Nephron (organoid): ENCODE data around the gene CSNK1E.

Experiments
- H3K27ac Mint-ChIP-seq, 3 experiments: 2 replicates each; pipeline ENCODE4 v1.8.0; 2020; ENCODE audit warnings: mixed read lengths in 3 of 3, mild to moderate bottlenecking in 2 of 3, moderate library complexity in 1 of 3
- H3K27me3 Mint-ChIP-seq: 2 replicates; pipeline ENCODE4 v1.8.0; 2021; ENCODE audit warnings: low read depth, mild to moderate bottlenecking, moderate library complexity, mixed read lengths
- H3K36me3 Mint-ChIP-seq: 2 replicates; pipeline ENCODE4 v1.8.0; 2020; ENCODE audit warnings: low read depth, mixed read lengths
- H3K4me1 Mint-ChIP-seq: 2 replicates; pipeline ENCODE4 v1.8.0; 2020; ENCODE audit warnings: mixed read lengths
- H3K4me3 Mint-ChIP-seq, 3 experiments: 2 replicates each; pipeline ENCODE4 v1.8.0; 2020; ENCODE audit warnings: mild to moderate bottlenecking in 3 of 3, mixed read lengths in 3 of 3, moderate library complexity in 2 of 3
- H3K9me3 Mint-ChIP-seq: 2 replicates; pipeline ENCODE4 v1.8.0; 2020; ENCODE audit warnings: mixed read lengths
- TF ChIP-seq, protein P1 (sequence below), 3 experiments: fragments of 200-600 bp; sonication (generic); IDR thresholded peaks; one replicate each; pipeline ENCODE4 v1.5.0; 2021; ENCODE audit warnings: antibody characterized with exemption in 3 of 3; ENCODE audit not compliant: unreplicated experiment in 3 of 3

Gene CSNK1E

DNA sequence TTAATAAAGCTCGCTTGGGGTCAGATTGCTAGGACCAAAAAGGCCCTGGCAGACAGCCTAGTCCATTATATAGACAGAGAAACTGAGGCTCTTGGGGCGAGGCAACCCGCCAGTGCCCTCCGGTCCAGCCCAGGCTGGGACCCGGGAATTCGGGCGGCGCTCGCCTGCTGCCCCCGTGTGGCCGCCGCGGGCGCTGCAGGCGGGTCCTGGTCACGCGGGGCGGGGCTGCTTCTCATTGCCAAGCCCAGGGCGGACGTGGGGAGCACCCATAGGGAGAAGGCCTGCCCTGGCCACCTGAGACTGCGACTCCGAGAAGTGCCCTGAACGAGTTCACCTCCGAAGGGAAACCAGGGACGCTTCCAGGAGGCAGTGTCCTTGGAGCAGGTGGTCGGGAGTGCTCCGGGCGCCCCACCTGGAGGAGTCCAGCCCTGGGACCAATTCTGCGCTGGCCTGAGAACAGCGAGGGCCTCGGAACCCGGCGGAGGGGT is 36.0 kb upstream of the CSNK1E start:
- TF ChIP-seq, protein P1, sequence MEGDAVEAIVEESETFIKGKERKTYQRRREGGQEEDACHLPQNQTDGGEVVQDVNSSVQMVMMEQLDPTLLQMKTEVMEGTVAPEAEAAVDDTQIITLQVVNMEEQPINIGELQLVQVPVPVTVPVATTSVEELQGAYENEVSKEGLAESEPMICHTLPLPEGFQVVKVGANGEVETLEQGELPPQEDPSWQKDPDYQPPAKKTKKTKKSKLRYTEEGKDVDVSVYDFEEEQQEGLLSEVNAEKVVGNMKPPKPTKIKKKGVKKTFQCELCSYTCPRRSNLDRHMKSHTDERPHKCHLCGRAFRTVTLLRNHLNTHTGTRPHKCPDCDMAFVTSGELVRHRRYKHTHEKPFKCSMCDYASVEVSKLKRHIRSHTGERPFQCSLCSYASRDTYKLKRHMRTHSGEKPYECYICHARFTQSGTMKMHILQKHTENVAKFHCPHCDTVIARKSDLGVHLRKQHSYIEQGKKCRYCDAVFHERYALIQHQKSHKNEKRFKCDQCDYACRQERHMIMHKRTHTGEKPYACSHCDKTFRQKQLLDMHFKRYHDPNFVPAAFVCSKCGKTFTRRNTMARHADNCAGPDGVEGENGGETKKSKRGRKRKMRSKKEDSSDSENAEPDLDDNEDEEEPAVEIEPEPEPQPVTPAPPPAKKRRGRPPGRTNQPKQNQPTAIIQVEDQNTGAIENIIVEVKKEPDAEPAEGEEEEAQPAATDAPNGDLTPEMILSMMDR (IDR thresholded peaks at IDR 0.05; ENCODE audit: unreplicated experiment in 3 of 3): peak; percentile 92 to 97 (median 96)
- Mint-ChIP-seq H3K4me1 (peaks cover 1% of the 10 kb centered on the region), H3K9me3 (no peaks in the 10 kb centered on the region)

DNA sequence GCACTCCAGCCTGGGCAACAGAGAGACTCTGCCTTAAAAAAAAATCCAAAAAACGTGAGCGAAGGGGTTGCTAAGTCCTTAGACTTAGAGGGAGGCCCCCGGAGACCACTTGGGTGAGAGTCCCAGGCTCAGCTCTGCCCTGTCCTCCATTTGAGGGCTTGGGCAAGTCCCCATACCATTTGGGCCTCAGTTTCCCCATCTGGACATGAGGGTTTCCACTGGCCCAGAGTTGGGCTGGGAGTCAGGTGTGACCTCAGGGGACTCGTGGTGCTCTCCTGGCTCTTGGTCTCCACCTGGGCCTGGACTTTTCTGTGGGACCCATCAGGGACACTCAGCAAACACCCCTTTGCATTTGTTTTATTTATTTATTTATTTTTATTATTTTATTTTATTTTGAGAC is 35.2 kb upstream of the CSNK1E start:
- no peaks in the 10 kb centered on the region for H3K27me3 Mint-ChIP-seq
- H3K36me3 Mint-ChIP-seq: no peaks in the 10 kb centered on the region
- no peaks in the 10 kb centered on the region for H3K9me3 Mint-ChIP-seq
- peaks cover 4% of the 10 kb centered on the region for H3K4me1 Mint-ChIP-seq
- H3K27ac Mint-ChIP-seq: no peak overlapping the region
- no peak overlapping the region for H3K4me3 Mint-ChIP-seq
- TF ChIP-seq, protein P1 (IDR thresholded peaks at IDR 0.05; ENCODE audit: unreplicated experiment in 3 of 3): no peak

More for the DNA sequence above, 36.0 kb upstream of the CSNK1E start:
- no peak overlapping the region for H3K27ac Mint-ChIP-seq
- H3K4me3 Mint-ChIP-seq: no peak overlapping the region
- no peaks in the 10 kb centered on the region for H3K27me3 Mint-ChIP-seq
- H3K36me3 Mint-ChIP-seq: no peaks in the 10 kb centered on the region

DNA sequence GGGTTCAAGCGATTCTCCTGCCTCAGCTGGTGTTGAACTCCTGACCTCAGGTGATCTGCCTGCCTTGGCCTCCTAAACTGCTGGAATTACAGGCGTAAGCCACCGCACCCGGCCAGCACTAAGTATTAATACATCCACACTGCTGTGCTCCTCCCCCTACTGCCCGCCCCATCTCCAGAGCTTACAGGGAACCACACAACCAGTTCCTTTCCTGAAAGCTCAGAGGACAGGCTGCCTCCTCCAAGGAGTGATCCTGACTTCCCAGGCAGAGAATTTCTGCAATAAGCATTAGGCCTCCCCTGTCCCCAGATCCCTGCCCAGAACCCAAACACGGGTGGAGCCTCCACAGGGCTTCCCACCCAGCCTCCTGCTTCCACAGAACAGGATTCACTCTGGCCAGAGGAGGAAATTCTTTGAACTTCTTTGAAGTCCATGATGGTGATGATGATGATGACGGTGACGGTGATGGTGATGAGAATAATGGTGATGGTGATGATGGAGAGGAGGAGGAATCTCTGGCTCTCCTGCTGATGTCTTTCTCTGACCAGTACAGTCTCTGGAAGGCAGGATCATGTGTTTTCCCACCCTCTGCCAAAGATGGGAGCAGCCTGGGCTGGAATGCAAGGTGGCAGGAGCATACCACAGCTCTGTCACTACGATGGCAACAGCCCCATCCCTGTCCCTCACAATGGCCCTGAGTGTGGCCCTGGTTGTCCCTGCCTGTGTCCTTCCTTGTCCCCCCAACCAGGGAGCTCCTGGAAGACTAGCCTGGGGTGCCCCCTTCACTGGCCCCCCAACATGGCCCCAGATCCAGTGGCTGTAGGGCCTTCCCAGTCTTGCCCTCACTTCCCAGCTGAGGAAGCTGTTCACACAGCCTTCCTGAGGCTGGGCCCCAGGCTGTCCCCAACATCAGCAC is 33.5 kb upstream of the CSNK1E start:
- Mint-ChIP-seq H3K36me3 (no peaks in the 10 kb centered on the region), H3K27me3 (no peaks in the 10 kb centered on the region), H3K4me1 (peaks cover 10% of the 10 kb centered on the region), H3K9me3 (no peaks in the 10 kb centered on the region), H3K27ac (no peak overlapping the region), H3K4me3 (no peak overlapping the region)
- TF ChIP-seq, protein P1 (IDR thresholded peaks at IDR 0.05; ENCODE audit: unreplicated experiment in 3 of 3): no peak

GRCh38 chr22:38348751-38349496 is 31.7 kb upstream of the CSNK1E start:
- Mint-ChIP-seq H3K27ac (no peak overlapping the region), H3K36me3 (no peaks in the 10 kb centered on the region), H3K4me3 (no peak overlapping the region), H3K27me3 (no peaks in the 10 kb centered on the region), H3K4me1 (peaks cover 10% of the 10 kb centered on the region), H3K9me3 (no peaks in the 10 kb centered on the region)
- TF ChIP-seq, protein P1 (IDR thresholded peaks at IDR 0.05; ENCODE audit: unreplicated experiment in 3 of 3): no peak

DNA sequence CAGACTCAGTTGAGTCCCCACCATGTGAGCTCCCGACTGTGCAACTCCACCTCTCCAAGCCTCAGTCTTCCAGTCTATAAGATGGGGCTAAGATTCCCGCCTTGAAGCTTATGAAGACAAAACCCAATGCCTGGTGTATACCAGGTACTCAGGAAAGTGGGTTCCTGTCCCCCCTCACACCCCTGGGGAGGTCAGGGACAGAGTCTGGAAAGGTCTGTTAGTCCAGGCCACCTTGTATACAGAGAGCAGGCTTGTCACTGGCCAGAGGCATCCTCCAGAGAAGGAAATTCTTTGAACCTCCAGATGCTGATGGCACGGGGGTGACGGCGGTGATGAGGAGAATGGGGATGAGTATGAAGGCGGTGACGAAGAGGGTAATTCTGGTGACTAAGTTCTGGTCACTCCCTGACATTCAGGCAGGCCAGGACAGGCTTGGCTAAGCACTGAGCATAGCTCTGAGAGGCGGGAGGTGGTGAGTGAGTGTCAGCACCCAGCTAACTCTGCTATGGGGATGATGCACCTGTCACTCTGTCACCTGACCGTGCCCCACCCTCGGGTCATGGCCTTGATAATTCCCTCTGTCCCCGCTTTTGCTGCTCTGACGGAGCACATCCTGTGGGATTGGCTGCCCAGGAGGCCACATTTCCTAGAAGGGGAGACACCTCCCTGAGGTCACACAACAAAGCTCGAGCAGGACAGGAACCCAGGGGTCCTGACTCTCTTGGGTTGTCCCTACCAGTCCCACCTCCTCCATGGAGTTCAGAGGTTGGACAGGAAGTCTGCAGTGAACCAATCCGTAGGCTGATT is 30.9 kb upstream of the CSNK1E start:
- H3K4me3 Mint-ChIP-seq: no peak overlapping the region

More for the DNA sequence above, 30.9 kb upstream of the CSNK1E start:
- no peaks in the 10 kb centered on the region for H3K9me3 Mint-ChIP-seq
- no peaks in the 10 kb centered on the region for H3K36me3 Mint-ChIP-seq
- TF ChIP-seq, protein P1 (IDR thresholded peaks at IDR 0.05; ENCODE audit: unreplicated experiment in 3 of 3): no peak
- H3K27me3 Mint-ChIP-seq: no peaks in the 10 kb centered on the region
- H3K27ac Mint-ChIP-seq: no peak overlapping the region
- H3K4me1 Mint-ChIP-seq: peaks cover 10% of the 10 kb centered on the region
